ENCODE measurements around the gene RNF223. TPM values are rescaled to one million over a fixed set of nuclear protein-coding genes. Genes with fewer than 3 reads are reported as not detected.
A peak's percentile ranks its signal among the peaks of the same experiment; 100 is the strongest.

RNF223 gene
- total and polyA plus RNA-seq, 2 of the 13 experiments (the other 11 are each of a cell fraction or from before 2014, with no cell fraction given) = 0.03 TPM; not detected in 1

GRCh38 chr1:1118876-1119220 is 44.7 kb upstream of the RNF223 start:
- DNase-seq (ENCODE audit: low spot score) = no peak
- H3K4me1 ChIP-seq (ENCODE audit: insufficient read depth, low read length) = peaks cover 50% of the 10 kb centered on the region
- no peaks in the 10 kb centered on the region for H3K36me3 ChIP-seq (replicated peaks in 1 of 2; ENCODE audit: control insufficient read depth in 1 of 2, insufficient read depth in 2 of 2, low read length in 2 of 2)
- ChIA-PET CTCF (ENCODE audit: low intra/inter-chr PET ratio, low total read pairs) (no interaction called here), POLR2A (no interaction called here)
- no peaks in the 10 kb centered on the region for H3K9me3 ChIP-seq (ENCODE audit: low read length)
- H3K4me2 ChIP-seq (ENCODE audit: low read depth, low read length) = no peak overlapping the region
- H3K79me2 ChIP-seq (ENCODE audit: insufficient read depth, low read length) = peaks cover 6% of the 10 kb centered on the region
- no peak overlapping the region for H3K4me3 ChIP-seq (replicated peaks in 1 of 3; ENCODE audit: insufficient read depth in 1 of 3, low read depth in 2 of 3, low read length in 3 of 3)
- BruUV-seq (replicated peaks) = no TSS peak
- no peak for FAIRE-seq
- peaks cover 7 to 37% of the 10 kb centered on the region in 2 experiments; a peak in 4 of 5 replicates for H3K27me3 ChIP-seq (ENCODE audit: control insufficient read depth in 1 of 2, insufficient read depth in 2 of 2, low read length in 2 of 2)
- no peak for TF ChIP-seq TCF7 (IDR thresholded peaks at IDR 0.05; ENCODE audit: low read depth)
- no peak for TF ChIP-seq POLR2AphosphoS5 (IDR thresholded peaks at IDR 0.05; ENCODE audit: low read depth, low read length)
- H3K9ac ChIP-seq (ENCODE audit: insufficient read depth, low read depth, low read length) = no peak overlapping the region
- H4K20me1 ChIP-seq (ENCODE audit: insufficient read depth, low read length) = no peaks in the 10 kb centered on the region
- intact Hi-C loops (cut with micrococcal nuclease; ENCODE audit: unreplicated experiment) = no loop called here
- H3K27ac ChIP-seq (ENCODE audit: extremely low read length, insufficient read depth, low read length) = no peak overlapping the region
- in situ Hi-C loops (cut with HindIII; ENCODE audit: extremely low pct_ligation_motif_present, low pct_unique_long_range_greater_than_20kb) = no loop called here
- H2AFZ ChIP-seq (ENCODE audit: low read length) = no peak overlapping the region
- ATAC-seq = no peak
- 40% methylated on average over 11 of the region's 11 CpGs for WGBS (ENCODE audit: low lambda C conversion rate)

DNA sequence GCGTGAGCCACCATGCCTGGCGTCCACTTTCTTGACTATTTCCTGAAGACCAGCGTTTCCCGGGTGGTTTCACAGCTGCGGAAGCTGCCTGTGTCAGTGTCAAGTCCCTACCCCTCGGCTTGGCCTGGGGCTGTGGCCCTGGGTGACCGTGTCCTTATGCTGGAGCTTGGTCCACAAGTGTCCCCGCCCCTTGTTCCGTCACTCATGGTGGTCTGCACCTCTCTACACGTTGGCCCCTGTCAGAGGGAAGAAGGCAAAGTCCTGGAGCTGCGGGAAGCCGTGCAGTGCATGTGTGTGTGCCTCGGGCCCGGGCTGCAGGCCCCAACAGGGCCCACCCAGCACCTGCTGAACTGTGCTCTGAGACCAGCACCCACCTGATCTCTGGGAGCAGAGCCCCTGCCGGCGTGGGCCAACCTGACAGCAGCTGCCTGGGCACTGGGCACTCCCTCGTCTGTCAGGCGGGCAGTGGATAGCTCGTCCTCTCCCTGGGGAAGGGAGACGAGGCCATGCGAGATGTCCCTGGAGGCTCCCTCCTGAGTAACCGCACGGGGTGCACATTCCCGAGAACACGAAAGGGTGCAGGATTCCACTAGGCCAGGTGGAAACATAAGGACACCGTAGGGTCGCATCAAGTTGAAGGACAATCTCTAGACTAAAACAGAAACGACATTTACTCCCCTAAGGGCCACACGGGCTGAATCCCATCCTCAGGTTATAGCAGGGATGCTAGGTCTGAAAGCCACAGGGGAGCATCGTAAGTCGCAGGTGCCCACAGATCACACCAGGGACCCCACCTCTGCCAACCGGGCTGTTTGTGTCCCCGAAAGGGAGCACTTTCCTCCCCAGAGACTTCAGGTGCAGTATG is 44.1 kb upstream of the RNF223 start:
- Histone ChIP-seq H3K9me3 (ENCODE audit: low read length) (peaks cover 5% of the 10 kb centered on the region), H4K20me1 (ENCODE audit: insufficient read depth, low read length) (no peaks in the 10 kb centered on the region), H3K79me2 (ENCODE audit: insufficient read depth, low read length) (peaks cover 6% of the 10 kb centered on the region), H3K27ac (ENCODE audit: extremely low read length, insufficient read depth, low read length) (no peak overlapping the region), H3K27me3 (ENCODE audit: control insufficient read depth in 1 of 2, insufficient read depth in 2 of 2, low read length in 2 of 2) (peaks cover 7 to 37% of the 10 kb centered on the region in 2 experiments; a peak in 4 of 5 replicates), H2AFZ (ENCODE audit: low read length) (no peak overlapping the region), H3K9ac (ENCODE audit: insufficient read depth, low read depth, low read length) (no peak overlapping the region), H3K4me2 (ENCODE audit: low read depth, low read length) (no peak overlapping the region; the same call in 1 of the 2 replicates), H3K36me3 (replicated peaks in 1 of 2; ENCODE audit: control insufficient read depth in 1 of 2, insufficient read depth in 2 of 2, low read length in 2 of 2) (peaks cover 2 to 4% of the 10 kb centered on the region in 2 experiments; a peak in 3 of 5 replicates), H3K4me3 (replicated peaks in 1 of 3; ENCODE audit: insufficient read depth in 1 of 3, low read depth in 2 of 3, low read length in 3 of 3) (0 out of 6 replicates have a peak overlapping the region, but pooled peaks of 1 of the 3 experiments have one; percentile 3), H3K4me1 (ENCODE audit: insufficient read depth, low read length) (peaks cover 44% of the 10 kb centered on the region)
- DNase-seq (ENCODE audit: low spot score) (no peak), FAIRE-seq (no peak), ATAC-seq (no peak)
- intact Hi-C loops (cut with micrococcal nuclease; ENCODE audit: unreplicated experiment) (no loop called here), in situ Hi-C loops (cut with HindIII; ENCODE audit: extremely low pct_ligation_motif_present, low pct_unique_long_range_greater_than_20kb) (no loop called here)
- 35% methylated on average over 18 of the region's 33 CpGs for WGBS (ENCODE audit: low lambda C conversion rate)
- ChIA-PET CTCF (ENCODE audit: low intra/inter-chr PET ratio, low total read pairs) (no interaction called here), POLR2A (interaction anchor here (0.9 kb wide), 1 partner anchor 46 kb away, joined by 3 read pairs; no protein-coding TSS in a partner anchor)
- no TSS peak for BruUV-seq (replicated peaks)
- TF ChIP-seq CREM (IDR thresholded peaks at IDR 0.05) (no peak), CREM (CRISPR knock-in tag; IDR thresholded peaks at IDR 0.05) (no peak), TBX3 (IDR thresholded peaks at IDR 0.05; ENCODE audit: borderline replicate concordance) (no peak), TEAD2 (CRISPR knock-in tag; IDR thresholded peaks at IDR 0.05) (no peak), TCF7L2 (IDR thresholded peaks at IDR 0.05; ENCODE audit: low read depth, low read length) (no peak), ZNF550 (CRISPR knock-in tag; IDR thresholded peaks at IDR 0.05; ENCODE audit: borderline replicate concordance) (no peak)
- TF ChIP-seq, protein P1, sequence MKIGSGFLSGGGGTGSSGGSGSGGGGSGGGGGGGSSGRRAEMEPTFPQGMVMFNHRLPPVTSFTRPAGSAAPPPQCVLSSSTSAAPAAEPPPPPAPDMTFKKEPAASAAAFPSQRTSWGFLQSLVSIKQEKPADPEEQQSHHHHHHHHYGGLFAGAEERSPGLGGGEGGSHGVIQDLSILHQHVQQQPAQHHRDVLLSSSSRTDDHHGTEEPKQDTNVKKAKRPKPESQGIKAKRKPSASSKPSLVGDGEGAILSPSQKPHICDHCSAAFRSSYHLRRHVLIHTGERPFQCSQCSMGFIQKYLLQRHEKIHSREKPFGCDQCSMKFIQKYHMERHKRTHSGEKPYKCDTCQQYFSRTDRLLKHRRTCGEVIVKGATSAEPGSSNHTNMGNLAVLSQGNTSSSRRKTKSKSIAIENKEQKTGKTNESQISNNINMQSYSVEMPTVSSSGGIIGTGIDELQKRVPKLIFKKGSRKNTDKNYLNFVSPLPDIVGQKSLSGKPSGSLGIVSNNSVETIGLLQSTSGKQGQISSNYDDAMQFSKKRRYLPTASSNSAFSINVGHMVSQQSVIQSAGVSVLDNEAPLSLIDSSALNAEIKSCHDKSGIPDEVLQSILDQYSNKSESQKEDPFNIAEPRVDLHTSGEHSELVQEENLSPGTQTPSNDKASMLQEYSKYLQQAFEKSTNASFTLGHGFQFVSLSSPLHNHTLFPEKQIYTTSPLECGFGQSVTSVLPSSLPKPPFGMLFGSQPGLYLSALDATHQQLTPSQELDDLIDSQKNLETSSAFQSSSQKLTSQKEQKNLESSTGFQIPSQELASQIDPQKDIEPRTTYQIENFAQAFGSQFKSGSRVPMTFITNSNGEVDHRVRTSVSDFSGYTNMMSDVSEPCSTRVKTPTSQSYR (CRISPR knock-in tag; IDR thresholded peaks at IDR 0.05; ENCODE audit: borderline replicate concordance) = no peak
- TF ChIP-seq, protein P2, sequence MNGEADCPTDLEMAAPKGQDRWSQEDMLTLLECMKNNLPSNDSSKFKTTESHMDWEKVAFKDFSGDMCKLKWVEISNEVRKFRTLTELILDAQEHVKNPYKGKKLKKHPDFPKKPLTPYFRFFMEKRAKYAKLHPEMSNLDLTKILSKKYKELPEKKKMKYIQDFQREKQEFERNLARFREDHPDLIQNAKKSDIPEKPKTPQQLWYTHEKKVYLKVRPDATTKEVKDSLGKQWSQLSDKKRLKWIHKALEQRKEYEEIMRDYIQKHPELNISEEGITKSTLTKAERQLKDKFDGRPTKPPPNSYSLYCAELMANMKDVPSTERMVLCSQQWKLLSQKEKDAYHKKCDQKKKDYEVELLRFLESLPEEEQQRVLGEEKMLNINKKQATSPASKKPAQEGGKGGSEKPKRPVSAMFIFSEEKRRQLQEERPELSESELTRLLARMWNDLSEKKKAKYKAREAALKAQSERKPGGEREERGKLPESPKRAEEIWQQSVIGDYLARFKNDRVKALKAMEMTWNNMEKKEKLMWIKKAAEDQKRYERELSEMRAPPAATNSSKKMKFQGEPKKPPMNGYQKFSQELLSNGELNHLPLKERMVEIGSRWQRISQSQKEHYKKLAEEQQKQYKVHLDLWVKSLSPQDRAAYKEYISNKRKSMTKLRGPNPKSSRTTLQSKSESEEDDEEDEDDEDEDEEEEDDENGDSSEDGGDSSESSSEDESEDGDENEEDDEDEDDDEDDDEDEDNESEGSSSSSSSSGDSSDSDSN (CRISPR knock-in tag; IDR thresholded peaks at IDR 0.05) = 0 out of 2 replicates have a peak, but pooled peaks have one; percentile 25
- TF ChIP-seq, protein P3, sequence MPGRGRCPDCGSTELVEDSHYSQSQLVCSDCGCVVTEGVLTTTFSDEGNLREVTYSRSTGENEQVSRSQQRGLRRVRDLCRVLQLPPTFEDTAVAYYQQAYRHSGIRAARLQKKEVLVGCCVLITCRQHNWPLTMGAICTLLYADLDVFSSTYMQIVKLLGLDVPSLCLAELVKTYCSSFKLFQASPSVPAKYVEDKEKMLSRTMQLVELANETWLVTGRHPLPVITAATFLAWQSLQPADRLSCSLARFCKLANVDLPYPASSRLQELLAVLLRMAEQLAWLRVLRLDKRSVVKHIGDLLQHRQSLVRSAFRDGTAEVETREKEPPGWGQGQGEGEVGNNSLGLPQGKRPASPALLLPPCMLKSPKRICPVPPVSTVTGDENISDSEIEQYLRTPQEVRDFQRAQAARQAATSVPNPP (CRISPR knock-in tag; IDR thresholded peaks at IDR 0.05) = no peak

All from HepG2 (cell line).